ENCODE data around the gene PTPN20. TPM values are rescaled to one million over a fixed set of nuclear protein-coding genes. Genes with fewer than 3 reads are reported as not detected.
"Not testable (repeated sequence)": the region's sequence is repeated elsewhere in the genome, so short reads cannot be mapped to it uniquely, and the experiment has no call there.

PTPN20 gene
- total RNA-seq, 1 donor from 2014 or later = not detected

- DNase-seq (ENCODE audit: low spot score); H3K27me3 Mint-ChIP-seq (ENCODE audit: low read depth); H3K36me3 Mint-ChIP-seq (ENCODE audit: low read depth); H3K4me3 Mint-ChIP-seq (ENCODE audit: unreplicated experiment); H3K27ac Mint-ChIP-seq (ENCODE audit: unreplicated experiment); H3K9me3 Mint-ChIP-seq (ENCODE audit: low read depth); H3K4me1 Mint-ChIP-seq (ENCODE audit: low read depth): not testable (repeated sequence)
Measured at GRCh38 chr10:46906359-46906758, 4.9 kb upstream of the PTPN20 start.

GRCh38 chr10:46907185-46908117 lies 3.8 kb upstream of the PTPN20 start:
- not testable (repeated sequence) for H3K36me3 Mint-ChIP-seq (ENCODE audit: low read depth); H3K27ac Mint-ChIP-seq (ENCODE audit: unreplicated experiment); H3K4me1 Mint-ChIP-seq (ENCODE audit: low read depth)

GRCh38 chr10:46922498-46922897 lies 11.3 kb downstream of the PTPN20 start:
- H3K27me3 Mint-ChIP-seq (ENCODE audit: low read depth); H3K4me1 Mint-ChIP-seq (ENCODE audit: low read depth); H3K9me3 Mint-ChIP-seq (ENCODE audit: low read depth); H3K36me3 Mint-ChIP-seq (ENCODE audit: low read depth); DNase-seq (ENCODE audit: low spot score); H3K4me3 Mint-ChIP-seq (ENCODE audit: unreplicated experiment); H3K27ac Mint-ChIP-seq (ENCODE audit: unreplicated experiment): not testable (repeated sequence)

More at GRCh38 chr10:46907185-46908117, 3.8 kb upstream of the PTPN20 start:
- not testable (repeated sequence) for H3K9me3 Mint-ChIP-seq (ENCODE audit: low read depth); H3K27me3 Mint-ChIP-seq (ENCODE audit: low read depth); H3K4me3 Mint-ChIP-seq (ENCODE audit: unreplicated experiment); DNase-seq (ENCODE audit: low spot score)

GRCh38 chr10:46925156-46925555 lies 13.9 kb downstream of the PTPN20 start:
- not testable (repeated sequence) for H3K27me3 Mint-ChIP-seq (ENCODE audit: low read depth); DNase-seq (ENCODE audit: low spot score); H3K4me3 Mint-ChIP-seq (ENCODE audit: unreplicated experiment); H3K36me3 Mint-ChIP-seq (ENCODE audit: low read depth); H3K9me3 Mint-ChIP-seq (ENCODE audit: low read depth); H3K4me1 Mint-ChIP-seq (ENCODE audit: low read depth); H3K27ac Mint-ChIP-seq (ENCODE audit: unreplicated experiment)

- H3K9me3 Mint-ChIP-seq (ENCODE audit: low read depth); H3K27me3 Mint-ChIP-seq (ENCODE audit: low read depth); H3K36me3 Mint-ChIP-seq (ENCODE audit: low read depth); H3K27ac Mint-ChIP-seq (ENCODE audit: unreplicated experiment); H3K4me3 Mint-ChIP-seq (ENCODE audit: unreplicated experiment); DNase-seq (ENCODE audit: low spot score); H3K4me1 Mint-ChIP-seq (ENCODE audit: low read depth): not testable (repeated sequence)
- peak; percentile 48 for TF ChIP-seq CTCF (IDR thresholded peaks at IDR 0.05)
Measured at GRCh38 chr10:46925853-46926252, 14.6 kb downstream of the PTPN20 start.

- H3K27ac Mint-ChIP-seq (ENCODE audit: unreplicated experiment); H3K27me3 Mint-ChIP-seq (ENCODE audit: low read depth); H3K4me1 Mint-ChIP-seq (ENCODE audit: low read depth); H3K36me3 Mint-ChIP-seq (ENCODE audit: low read depth); DNase-seq (ENCODE audit: low spot score); H3K4me3 Mint-ChIP-seq (ENCODE audit: unreplicated experiment); H3K9me3 Mint-ChIP-seq (ENCODE audit: low read depth): not testable (repeated sequence)
Measured at GRCh38 chr10:46928810-46929209, 17.6 kb downstream of the PTPN20 start.

- H3K9me3 Mint-ChIP-seq (ENCODE audit: low read depth); H3K27me3 Mint-ChIP-seq (ENCODE audit: low read depth); H3K36me3 Mint-ChIP-seq (ENCODE audit: low read depth); H3K4me3 Mint-ChIP-seq (ENCODE audit: unreplicated experiment); H3K27ac Mint-ChIP-seq (ENCODE audit: unreplicated experiment); DNase-seq (ENCODE audit: low spot score); H3K4me1 Mint-ChIP-seq (ENCODE audit: low read depth): not testable (repeated sequence)
Measured at GRCh38 chr10:46932383-46932782, 21.2 kb downstream of the PTPN20 start.

GRCh38 chr10:46941091-46941490 lies 29.9 kb downstream of the PTPN20 start:
- not testable (repeated sequence) for H3K4me1 Mint-ChIP-seq (ENCODE audit: low read depth)

GRCh38 chr10:46948687-46949518 lies 37.7 kb downstream of the PTPN20 start:
- H3K9me3 Mint-ChIP-seq (ENCODE audit: low read depth); H3K36me3 Mint-ChIP-seq (ENCODE audit: low read depth); H3K27ac Mint-ChIP-seq (ENCODE audit: unreplicated experiment); DNase-seq (ENCODE audit: low spot score); H3K4me3 Mint-ChIP-seq (ENCODE audit: unreplicated experiment); H3K4me1 Mint-ChIP-seq (ENCODE audit: low read depth): not testable (repeated sequence)
- peaks cover 15% of the 10 kb centered on the region for H3K27me3 Mint-ChIP-seq (ENCODE audit: low read depth)

More at GRCh38 chr10:46941091-46941490, 29.9 kb downstream of the PTPN20 start:
- H3K36me3 Mint-ChIP-seq (ENCODE audit: low read depth); H3K4me3 Mint-ChIP-seq (ENCODE audit: unreplicated experiment); H3K27ac Mint-ChIP-seq (ENCODE audit: unreplicated experiment); H3K27me3 Mint-ChIP-seq (ENCODE audit: low read depth); DNase-seq (ENCODE audit: low spot score); H3K9me3 Mint-ChIP-seq (ENCODE audit: low read depth): not testable (repeated sequence)

- H3K27me3 Mint-ChIP-seq (ENCODE audit: low read depth) = peaks cover 10% of the 10 kb centered on the region
- not testable (repeated sequence) for H3K4me1 Mint-ChIP-seq (ENCODE audit: low read depth)
Measured at GRCh38 chr10:46952540-46952939, 41.3 kb downstream of the PTPN20 start.

GRCh38 chr10:46960742-46961141 lies 49.5 kb downstream of the PTPN20 start:
- not testable (repeated sequence) for H3K27me3 Mint-ChIP-seq (ENCODE audit: low read depth); H3K4me3 Mint-ChIP-seq (ENCODE audit: unreplicated experiment); H3K9me3 Mint-ChIP-seq (ENCODE audit: low read depth); DNase-seq (ENCODE audit: low spot score); H3K36me3 Mint-ChIP-seq (ENCODE audit: low read depth); H3K27ac Mint-ChIP-seq (ENCODE audit: unreplicated experiment); H3K4me1 Mint-ChIP-seq (ENCODE audit: low read depth)

More at GRCh38 chr10:46952540-46952939, 41.3 kb downstream of the PTPN20 start:
- DNase-seq (ENCODE audit: low spot score); H3K9me3 Mint-ChIP-seq (ENCODE audit: low read depth); H3K4me3 Mint-ChIP-seq (ENCODE audit: unreplicated experiment); H3K36me3 Mint-ChIP-seq (ENCODE audit: low read depth); H3K27ac Mint-ChIP-seq (ENCODE audit: unreplicated experiment): not testable (repeated sequence)
